ENCODE data around the gene MAML3. TPM values are rescaled to one million over a fixed set of nuclear protein-coding genes. Genes with fewer than 3 reads are reported as not detected.

MAML3 gene
- total RNA-seq, 1 donor: 0.72 TPM

- H2AFZ ChIP-seq (ENCODE audit: low read length): no peak overlapping the region
- DNase-seq (ENCODE audit: insufficient read length, low spot score, missing footprints): no peak
- H3K4me2 ChIP-seq (ENCODE audit: insufficient read depth, low read length): no peak overlapping the region
Measured at GRCh38 chr4:139732991-139733570, 420.9 kb downstream of the MAML3 start.

GRCh38 chr4:139728840-139729239 lies 425.1 kb downstream of the MAML3 start:
- Histone ChIP-seq H3K79me2 (ENCODE audit: insufficient read depth, low read length) (no peaks in the 10 kb centered on the region), H3K4me1 (ENCODE audit: insufficient read depth, low read length) (no peaks in the 10 kb centered on the region), H3K4me3 (ENCODE audit: insufficient read depth, low read length) (no peak overlapping the region), H3K27me3 (ENCODE audit: insufficient read depth, low read length) (peaks cover 10% of the 10 kb centered on the region), H4K20me1 (ENCODE audit: insufficient read depth, low read length) (no peaks in the 10 kb centered on the region), H3K4me2 (ENCODE audit: insufficient read depth, low read length) (no peak overlapping the region), H3K9me3 (ENCODE audit: low read depth, low read length) (no peaks in the 10 kb centered on the region), H3K27ac (ENCODE audit: low read depth, low read length) (no peak overlapping the region), H3K36me3 (ENCODE audit: insufficient read depth, low read length) (no peaks in the 10 kb centered on the region), H2AFZ (ENCODE audit: low read length) (no peak overlapping the region)
- no peak for DNase-seq (ENCODE audit: insufficient read length, low spot score, missing footprints)
- no peak for TF ChIP-seq CTCF (IDR thresholded peaks at IDR 0.05; ENCODE audit: extremely low read depth, low read depth, low read length)

More at GRCh38 chr4:139732991-139733570, 420.9 kb downstream of the MAML3 start:
- Histone ChIP-seq H3K27me3 (ENCODE audit: insufficient read depth, low read length) (peaks cover 42% of the 10 kb centered on the region), H3K36me3 (ENCODE audit: insufficient read depth, low read length) (no peaks in the 10 kb centered on the region), H4K20me1 (ENCODE audit: insufficient read depth, low read length) (no peaks in the 10 kb centered on the region), H3K4me3 (ENCODE audit: insufficient read depth, low read length) (no peak overlapping the region), H3K4me1 (ENCODE audit: insufficient read depth, low read length) (peaks cover 15% of the 10 kb centered on the region), H3K27ac (ENCODE audit: low read depth, low read length) (no peak overlapping the region), H3K79me2 (ENCODE audit: insufficient read depth, low read length) (no peaks in the 10 kb centered on the region), H3K9me3 (ENCODE audit: low read depth, low read length) (no peaks in the 10 kb centered on the region)
- TF ChIP-seq CTCF (IDR thresholded peaks at IDR 0.05; ENCODE audit: extremely low read depth, low read depth, low read length): no peak

- Histone ChIP-seq H4K20me1 (ENCODE audit: insufficient read depth, low read length) (no peaks in the 10 kb centered on the region), H3K27ac (ENCODE audit: low read depth, low read length) (no peak overlapping the region), H2AFZ (ENCODE audit: low read length) (no peak overlapping the region), H3K79me2 (ENCODE audit: insufficient read depth, low read length) (no peaks in the 10 kb centered on the region), H3K9me3 (ENCODE audit: low read depth, low read length) (no peaks in the 10 kb centered on the region), H3K4me1 (ENCODE audit: insufficient read depth, low read length) (no peaks in the 10 kb centered on the region), H3K4me2 (ENCODE audit: insufficient read depth, low read length) (no peak overlapping the region), H3K36me3 (ENCODE audit: insufficient read depth, low read length) (no peaks in the 10 kb centered on the region), H3K4me3 (ENCODE audit: insufficient read depth, low read length) (no peak overlapping the region), H3K27me3 (ENCODE audit: insufficient read depth, low read length) (peaks cover 4% of the 10 kb centered on the region)
- DNase-seq (ENCODE audit: insufficient read length, low spot score, missing footprints): no peak
- no peak for TF ChIP-seq CTCF (IDR thresholded peaks at IDR 0.05; ENCODE audit: extremely low read depth, low read depth, low read length)
Measured at GRCh38 chr4:139728146-139728545, 425.8 kb downstream of the MAML3 start.

GRCh38 chr4:139726615-139727014 lies 427.4 kb downstream of the MAML3 start:
- H3K27me3 ChIP-seq (ENCODE audit: insufficient read depth, low read length): no peaks in the 10 kb centered on the region
- no peaks in the 10 kb centered on the region for H3K79me2 ChIP-seq (ENCODE audit: insufficient read depth, low read length)
- TF ChIP-seq CTCF (IDR thresholded peaks at IDR 0.05; ENCODE audit: extremely low read depth, low read depth, low read length): no peak
- H3K27ac ChIP-seq (ENCODE audit: low read depth, low read length): no peak overlapping the region
- DNase-seq (ENCODE audit: insufficient read length, low spot score, missing footprints): no peak
- H2AFZ ChIP-seq (ENCODE audit: low read length): no peak overlapping the region
- H4K20me1 ChIP-seq (ENCODE audit: insufficient read depth, low read length): no peaks in the 10 kb centered on the region
- no peak overlapping the region for H3K4me3 ChIP-seq (ENCODE audit: insufficient read depth, low read length)
- H3K4me2 ChIP-seq (ENCODE audit: insufficient read depth, low read length): no peak overlapping the region
- no peaks in the 10 kb centered on the region for H3K36me3 ChIP-seq (ENCODE audit: insufficient read depth, low read length)
- no peaks in the 10 kb centered on the region for H3K4me1 ChIP-seq (ENCODE audit: insufficient read depth, low read length)
- H3K9me3 ChIP-seq (ENCODE audit: low read depth, low read length): no peaks in the 10 kb centered on the region

Data from osteoblast (primary cell).